ENCODE data around the gene CDK18. TPM values are rescaled to one million over a fixed set of nuclear protein-coding genes. Genes with fewer than 3 reads are reported as not detected.

Gene CDK18
- total RNA-seq, 4 donors from 2014 or later: 13.6 to 22.4 (median 16.9) TPM

DNA sequence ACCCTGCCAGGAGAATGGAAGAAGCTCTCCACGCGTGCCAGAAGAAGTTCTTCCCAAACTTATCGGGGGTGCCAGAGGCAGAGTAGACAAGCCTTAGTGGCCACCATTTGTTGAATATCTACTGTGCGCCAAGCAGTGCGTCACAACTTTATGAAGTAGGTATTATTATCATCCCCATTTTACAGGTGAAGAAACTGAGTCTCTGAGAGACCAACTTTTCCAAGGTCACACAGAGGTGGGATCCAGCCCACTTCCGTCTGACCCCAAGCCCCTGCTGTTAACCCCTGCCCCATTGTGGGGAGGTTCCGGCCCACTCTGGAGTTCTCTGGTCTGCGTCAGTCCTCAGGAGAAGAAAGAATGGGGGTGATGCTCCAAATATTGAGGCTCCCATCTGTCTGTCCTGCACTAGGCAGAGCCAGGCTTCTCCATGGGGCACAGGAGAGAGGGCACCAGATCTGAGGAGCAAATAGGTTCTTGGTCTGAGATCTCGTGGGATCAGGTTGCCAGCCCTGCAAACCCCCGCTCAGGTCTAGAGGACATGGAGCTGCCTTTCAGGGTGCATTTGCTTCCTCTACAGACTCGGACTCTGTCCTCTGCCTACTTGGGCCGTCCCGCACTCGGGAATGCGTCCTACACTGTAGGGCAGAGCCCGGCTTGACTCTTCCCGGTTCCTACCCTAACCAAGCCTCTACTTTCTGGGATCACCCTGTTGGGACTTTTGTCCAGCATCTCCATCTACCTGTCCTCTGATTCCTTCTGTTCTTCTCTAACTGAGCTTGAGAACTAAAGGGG is 2.1 kb downstream of the CDK18 start:
- Histone ChIP-seq H3K4me3 (replicated peaks in 1 of 3) (no peak overlapping the region), H3K27ac (no peak overlapping the region), H3K27me3 (no peaks in the 10 kb centered on the region), H3K4me1 (peaks cover 15 to 18% of the 10 kb centered on the region in 2 donors), H3K36me3 (no peaks in the 10 kb centered on the region), H3K9me3 (no peaks in the 10 kb centered on the region)
- no peak for DNase-seq
- no peak for TF ChIP-seq POLR2A (IDR thresholded peaks at IDR 0.05)
- TF ChIP-seq, protein P1, sequence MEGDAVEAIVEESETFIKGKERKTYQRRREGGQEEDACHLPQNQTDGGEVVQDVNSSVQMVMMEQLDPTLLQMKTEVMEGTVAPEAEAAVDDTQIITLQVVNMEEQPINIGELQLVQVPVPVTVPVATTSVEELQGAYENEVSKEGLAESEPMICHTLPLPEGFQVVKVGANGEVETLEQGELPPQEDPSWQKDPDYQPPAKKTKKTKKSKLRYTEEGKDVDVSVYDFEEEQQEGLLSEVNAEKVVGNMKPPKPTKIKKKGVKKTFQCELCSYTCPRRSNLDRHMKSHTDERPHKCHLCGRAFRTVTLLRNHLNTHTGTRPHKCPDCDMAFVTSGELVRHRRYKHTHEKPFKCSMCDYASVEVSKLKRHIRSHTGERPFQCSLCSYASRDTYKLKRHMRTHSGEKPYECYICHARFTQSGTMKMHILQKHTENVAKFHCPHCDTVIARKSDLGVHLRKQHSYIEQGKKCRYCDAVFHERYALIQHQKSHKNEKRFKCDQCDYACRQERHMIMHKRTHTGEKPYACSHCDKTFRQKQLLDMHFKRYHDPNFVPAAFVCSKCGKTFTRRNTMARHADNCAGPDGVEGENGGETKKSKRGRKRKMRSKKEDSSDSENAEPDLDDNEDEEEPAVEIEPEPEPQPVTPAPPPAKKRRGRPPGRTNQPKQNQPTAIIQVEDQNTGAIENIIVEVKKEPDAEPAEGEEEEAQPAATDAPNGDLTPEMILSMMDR (IDR thresholded peaks at IDR 0.05): no peak
- intact Hi-C loops (cut with DNase I): no loop called here
- 93 to 96% methylated on average over 15 to 17 of the region's 17 CpGs for WGBS, 2 donors

DNA sequence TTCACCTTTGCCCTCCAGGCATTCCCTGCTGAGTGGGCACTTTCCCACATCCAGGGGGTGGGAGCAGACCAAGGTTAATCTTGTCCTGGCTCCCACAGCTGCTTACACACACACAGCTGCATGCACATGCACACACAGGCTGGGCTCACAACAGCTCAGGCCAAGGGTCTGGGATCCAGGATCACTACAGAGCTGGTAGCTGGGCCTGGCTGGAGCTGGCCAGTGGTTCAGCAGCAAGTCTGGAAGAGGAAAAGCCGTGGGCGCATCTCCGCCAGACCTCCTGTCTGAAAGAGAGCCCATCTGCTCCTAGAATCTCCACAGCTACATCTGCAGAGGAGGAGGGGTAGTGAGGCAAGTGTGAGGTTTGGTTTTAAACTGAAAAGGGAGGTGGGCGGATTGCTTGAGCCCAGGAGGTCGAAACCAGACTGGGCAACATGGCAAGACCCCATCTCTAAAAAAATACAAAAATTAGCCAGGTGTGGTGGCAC is 3.8 kb downstream of the CDK18 start:
- Histone ChIP-seq H3K4me3 (replicated peaks in 1 of 3) (no peak overlapping the region), H3K36me3 (no peaks in the 10 kb centered on the region), H3K9me3 (no peaks in the 10 kb centered on the region), H3K27ac (no peak overlapping the region), H3K27me3 (no peaks in the 10 kb centered on the region), H3K4me1 (peaks cover 15 to 27% of the 10 kb centered on the region in 2 donors)
- 82 to 92% methylated on average over 5 of the region's 5 CpGs for WGBS, 2 donors
- DNase-seq: no peak
- intact Hi-C loops (cut with DNase I): no loop called here
- TF ChIP-seq, protein P1 (IDR thresholded peaks at IDR 0.05): no peak
- no peak for TF ChIP-seq POLR2A (IDR thresholded peaks at IDR 0.05)

DNA sequence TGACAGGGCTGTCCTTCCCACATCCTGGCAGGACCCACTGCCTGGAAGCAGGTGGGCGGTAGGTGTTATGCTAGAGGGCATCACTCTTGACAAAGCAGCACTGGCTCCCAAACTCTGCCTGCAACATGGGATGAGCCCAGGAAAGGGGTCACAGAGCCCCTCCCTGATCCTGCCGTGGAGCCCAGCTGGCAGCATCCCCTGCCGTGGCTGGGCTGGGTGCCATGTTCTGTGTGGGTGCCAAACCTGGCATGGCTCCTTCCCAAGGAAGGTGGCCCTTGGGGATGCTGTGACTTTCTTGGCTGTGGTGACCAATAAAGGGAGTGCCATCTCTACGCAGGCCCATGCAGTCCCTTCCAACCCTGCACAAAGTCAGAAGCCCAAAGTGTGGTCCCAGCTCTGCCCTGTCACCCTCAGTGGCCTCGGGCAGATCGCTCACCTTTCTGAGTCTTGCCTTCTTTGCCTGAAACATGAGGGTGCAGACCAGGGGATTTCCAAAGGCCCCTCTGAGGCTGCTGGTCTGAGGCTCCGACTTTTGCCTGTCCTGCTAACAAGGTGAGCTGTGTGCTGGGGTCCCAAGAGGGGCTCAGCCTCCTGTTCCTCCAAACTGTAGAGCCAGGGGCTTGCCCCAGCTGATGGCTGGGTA is 6.0 kb downstream of the CDK18 start:
- H3K4me3 ChIP-seq (replicated peaks in 1 of 3): no peak overlapping the region
- 70% methylated on average over 2 to 7 of the region's 7 CpGs for WGBS, 2 donors
- TF ChIP-seq, protein P1 (IDR thresholded peaks at IDR 0.05): no peak
- TF ChIP-seq POLR2A (IDR thresholded peaks at IDR 0.05): no peak
- no peaks in the 10 kb centered on the region for H3K36me3 ChIP-seq
- peaks cover 9 to 23% of the 10 kb centered on the region in 2 donors for H3K4me1 ChIP-seq
- no peak overlapping the region for H3K27ac ChIP-seq
- intact Hi-C loops (cut with DNase I): no loop called here
- no peaks in the 10 kb centered on the region for H3K9me3 ChIP-seq
- no peaks in the 10 kb centered on the region for H3K27me3 ChIP-seq
- DNase-seq: peak; percentile 32

DNA sequence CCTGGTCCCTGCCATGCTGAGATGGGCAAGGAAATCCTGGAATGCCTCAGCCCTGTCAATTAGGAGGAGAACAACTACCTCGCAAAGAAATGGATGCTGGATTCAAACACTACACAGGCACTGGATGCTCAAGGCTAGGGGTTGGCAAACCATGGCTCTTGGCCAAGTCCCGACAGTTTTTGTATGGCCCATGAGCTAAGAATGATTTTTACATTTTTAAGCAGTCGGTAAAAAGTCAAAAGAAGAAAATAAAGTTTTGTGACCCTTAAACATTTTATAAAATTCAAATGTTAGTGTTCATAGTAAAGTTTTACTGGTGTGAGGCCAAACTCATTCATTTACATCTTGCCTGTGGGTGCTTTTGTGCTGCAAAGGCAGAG is 6.5 kb downstream of the CDK18 start:
- H3K27ac ChIP-seq: no peak overlapping the region

More for the DNA sequence above, 6.5 kb downstream of the CDK18 start:
- H3K27me3 ChIP-seq: no peaks in the 10 kb centered on the region
- TF ChIP-seq, protein P1 (IDR thresholded peaks at IDR 0.05): no peak
- TF ChIP-seq POLR2A (IDR thresholded peaks at IDR 0.05): no peak
- no peaks in the 10 kb centered on the region for H3K9me3 ChIP-seq
- peaks cover 4 to 22% of the 10 kb centered on the region in 2 donors for H3K4me1 ChIP-seq
- no peak for DNase-seq
- intact Hi-C loops (cut with DNase I): no loop called here
- 73 to 80% methylated on average over 3 of the region's 3 CpGs for WGBS, 2 donors
- H3K4me3 ChIP-seq (replicated peaks in 1 of 3): no peak overlapping the region
- H3K36me3 ChIP-seq: no peaks in the 10 kb centered on the region

Data from thyroid gland (tissue), 4 donors.